SIG-M5 (cell line): ENCODE results near the gene CCDC188.

Experiments
- DNase-seq: peaks from one replicate; lab custom pipeline; 2025; lab: John Stamatoyannopoulos, UW

Gene CCDC188

DNA sequence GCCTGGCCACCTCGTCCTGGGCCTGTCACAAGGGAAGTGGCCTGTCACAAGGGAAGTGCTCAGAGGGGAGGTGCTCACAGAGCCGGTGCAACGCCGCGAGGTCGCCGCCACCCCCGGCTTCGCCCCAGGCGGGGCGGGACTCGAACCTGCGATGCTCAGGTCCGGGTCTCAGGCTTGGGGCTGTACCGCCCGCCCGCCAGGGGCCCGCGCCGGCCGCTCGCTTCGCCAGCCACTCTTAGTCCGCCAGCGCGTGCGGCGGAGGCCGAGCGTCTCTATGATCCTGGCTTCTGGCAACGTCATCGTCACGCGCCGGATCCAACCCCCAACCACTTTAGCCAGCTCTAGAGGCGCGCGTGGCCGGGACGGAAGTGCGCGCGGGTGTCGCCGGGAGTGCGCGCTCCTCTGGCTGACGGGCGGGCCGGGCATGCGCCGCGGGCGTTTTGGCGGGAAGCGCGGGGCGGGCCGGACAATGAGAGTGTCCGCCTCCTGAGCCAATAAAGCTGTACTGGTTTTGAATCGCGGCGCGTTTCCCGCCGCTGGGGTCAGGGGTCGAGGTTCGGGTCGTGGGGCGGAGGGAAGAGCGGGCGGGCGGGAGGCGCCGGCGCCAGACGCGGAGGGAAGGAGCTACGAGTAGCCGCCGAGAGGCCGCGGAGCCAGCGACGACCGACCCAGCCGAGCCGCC is 33.8 kb downstream of the CCDC188 start, which contains the start of gene TRMT2A:
TRMT2A (minus strand) TSS at position 276 of the 682 bp plus-strand sequence. CDS start 320 bp downstream, outside the sequence.
- peak; percentile 68 for DNase-seq

GRCh38 chr22:20116376-20116950 is 34.4 kb downstream of the CCDC188 start:
- no peak for DNase-seq

DNA sequence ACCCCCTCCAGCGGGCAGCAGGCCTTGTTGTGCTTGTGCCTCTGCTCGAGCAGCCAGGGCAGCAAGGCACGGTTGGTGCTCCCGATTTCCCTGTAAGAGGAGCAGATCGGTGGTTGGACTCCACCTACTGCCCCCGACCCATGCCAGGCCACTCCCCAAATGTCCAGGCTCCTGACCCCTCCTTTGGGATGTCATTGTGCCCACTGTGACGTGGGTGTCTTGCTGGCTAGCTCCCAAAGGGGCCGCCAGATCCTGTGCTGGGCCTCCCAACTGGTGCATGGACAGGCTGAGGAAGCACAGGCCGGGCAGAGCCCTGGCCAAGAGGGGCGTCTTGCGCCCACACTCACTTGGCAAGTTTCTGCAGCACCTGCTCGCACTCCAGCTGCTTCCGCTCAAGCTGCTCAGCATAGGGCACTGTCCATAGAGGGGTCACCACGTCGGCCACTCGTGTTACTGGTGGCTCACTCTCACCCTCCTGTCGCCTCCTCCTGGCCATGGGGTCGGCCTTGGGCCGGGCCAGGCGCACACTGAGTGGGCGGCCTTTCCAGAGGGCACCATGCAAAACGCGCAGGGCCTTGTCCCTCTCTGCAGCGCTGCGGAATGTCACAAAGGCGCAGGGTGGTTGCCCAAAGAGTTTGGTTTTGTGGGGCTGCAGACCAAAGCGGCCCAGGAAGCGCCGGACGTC is 35.0 kb downstream of the CCDC188 start, which contains the start of gene RANBP1:
RANBP1 (plus strand) TSS at position 414 of the 685 bp plus-strand sequence; CDS start at position 495, 81 bp downstream.
- DNase-seq: no peak

DNA sequence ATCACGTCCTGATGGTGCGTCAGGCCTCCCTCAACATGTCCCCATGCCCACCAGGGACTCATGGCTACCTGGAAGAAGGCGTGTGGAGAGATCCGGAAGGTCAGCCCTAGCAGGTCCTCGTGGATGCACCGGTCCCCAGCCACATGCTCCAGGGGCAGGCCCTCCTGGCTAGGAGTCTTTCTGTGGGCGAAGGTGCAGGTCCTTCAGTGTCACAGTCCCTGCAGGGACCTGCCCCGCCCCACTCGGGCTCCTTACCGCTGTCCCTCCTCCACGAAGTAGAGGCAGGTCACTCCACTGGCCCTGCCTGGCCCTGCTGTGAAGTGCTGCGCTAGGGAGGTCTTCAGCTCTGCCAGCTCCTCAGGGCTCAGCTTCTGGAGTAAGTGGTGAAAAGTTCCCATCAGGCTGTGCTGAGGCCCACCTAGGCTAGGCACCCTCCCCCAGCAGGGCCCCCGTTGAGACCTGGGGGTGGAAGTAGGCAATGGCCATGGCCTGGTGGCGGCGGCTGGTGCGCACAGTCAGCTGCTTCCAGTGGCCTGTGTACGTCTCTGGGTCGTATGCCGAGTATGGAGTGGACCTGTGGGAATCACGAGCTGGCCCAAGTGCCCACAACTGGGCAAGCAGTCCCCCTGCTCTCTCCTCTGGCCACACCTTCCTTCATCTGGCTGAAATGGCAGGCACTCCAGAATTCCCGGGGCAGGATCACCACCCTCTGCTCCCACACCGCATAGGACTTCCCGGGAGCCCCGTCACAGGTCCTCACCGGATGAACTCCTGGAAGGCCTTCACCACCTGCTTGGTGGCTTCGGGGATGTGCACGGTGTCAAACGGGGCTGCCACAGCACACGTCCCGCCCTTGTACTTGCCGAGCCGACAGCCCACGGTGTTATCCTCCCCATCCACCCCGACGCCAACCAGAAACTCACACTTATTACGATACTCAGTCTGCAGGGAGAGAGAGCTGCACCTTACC is 36.1 kb downstream of the CCDC188 start:
- no peak for DNase-seq

GRCh38 chr22:20113551-20114310 is 37.1 kb downstream of the CCDC188 start:
- DNase-seq: no peak

DNA sequence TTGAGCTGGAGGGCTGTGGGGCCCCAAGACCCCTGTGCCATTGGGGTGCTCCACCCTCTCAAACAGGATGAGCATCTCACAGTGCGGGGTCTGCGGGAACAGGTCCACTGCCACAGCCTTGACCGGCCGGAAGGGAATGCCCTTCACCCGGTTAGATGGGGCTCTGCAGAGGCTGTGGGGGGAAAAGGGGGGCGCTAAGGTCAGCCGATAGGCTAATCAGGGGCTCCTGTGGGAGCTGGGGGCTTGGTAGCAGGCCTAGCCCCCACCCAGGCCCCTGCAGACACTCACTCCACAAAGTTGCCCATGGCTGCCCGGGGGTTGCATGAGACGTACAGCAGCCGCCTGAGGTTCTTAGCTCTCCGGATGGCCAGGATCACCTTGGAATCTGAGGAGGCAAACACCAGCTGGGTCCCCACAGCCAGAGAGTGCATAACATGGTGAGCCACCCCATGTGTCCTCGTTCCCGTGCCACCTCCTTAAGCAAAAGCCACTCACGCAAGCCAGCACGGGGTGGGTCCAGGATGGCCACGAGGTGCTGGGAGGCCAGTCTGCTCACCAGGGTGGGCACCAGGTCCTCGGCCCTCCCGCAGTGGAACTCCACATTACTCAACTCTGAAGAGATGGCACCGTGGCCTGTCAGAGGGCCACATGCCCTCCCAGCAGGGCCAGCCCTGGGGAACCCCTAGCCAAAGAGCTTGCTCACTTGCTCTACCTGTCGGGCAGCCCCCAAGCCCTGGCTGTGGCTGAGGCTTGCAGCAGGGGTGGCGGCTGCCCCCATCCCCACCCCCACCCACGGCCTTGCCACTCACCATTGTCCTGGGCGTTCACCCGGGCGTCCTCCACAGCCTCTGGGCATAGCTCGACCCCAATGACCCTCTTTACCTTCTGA is 38.0 kb downstream of the CCDC188 start:
- no peak for DNase-seq

GRCh38 chr22:20111689-20112622 is 38.9 kb downstream of the CCDC188 start:
- DNase-seq: no peak

DNA sequence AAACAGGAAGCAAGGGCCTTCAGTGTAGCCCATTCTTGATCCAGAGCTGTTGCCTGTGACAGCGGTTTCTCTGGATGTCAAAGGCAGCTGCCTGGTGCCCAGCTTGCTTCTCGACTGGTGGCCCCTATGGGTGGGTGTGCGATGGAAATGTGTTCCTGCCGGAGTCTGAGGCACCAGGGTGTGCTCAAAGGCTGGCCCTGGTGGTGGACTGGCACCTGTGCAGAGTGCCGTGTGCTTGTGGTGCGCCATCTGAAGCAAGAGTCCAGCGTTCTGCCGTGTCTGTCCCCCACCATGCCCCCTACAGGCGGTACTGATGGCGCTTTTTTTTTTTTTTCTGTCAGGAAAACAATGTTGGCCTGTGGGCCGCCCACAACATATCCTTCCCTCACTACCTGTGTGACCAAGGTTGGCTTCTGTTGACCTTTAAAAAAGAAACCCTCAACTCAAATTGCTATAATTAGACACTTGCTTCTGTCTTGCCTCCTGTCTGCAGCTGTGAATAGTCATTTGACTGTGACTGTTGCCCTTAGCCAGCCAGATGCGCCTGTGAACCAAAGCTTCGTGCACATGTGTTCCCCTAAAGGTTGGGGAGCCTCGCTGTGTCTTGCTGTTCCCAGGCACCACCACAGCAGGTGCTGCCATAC is 39.7 kb downstream of the CCDC188 start:
- DNase-seq: no peak

GRCh38 chr22:20110359-20110985 is 40.4 kb downstream of the CCDC188 start:
- no peak for DNase-seq

DNA sequence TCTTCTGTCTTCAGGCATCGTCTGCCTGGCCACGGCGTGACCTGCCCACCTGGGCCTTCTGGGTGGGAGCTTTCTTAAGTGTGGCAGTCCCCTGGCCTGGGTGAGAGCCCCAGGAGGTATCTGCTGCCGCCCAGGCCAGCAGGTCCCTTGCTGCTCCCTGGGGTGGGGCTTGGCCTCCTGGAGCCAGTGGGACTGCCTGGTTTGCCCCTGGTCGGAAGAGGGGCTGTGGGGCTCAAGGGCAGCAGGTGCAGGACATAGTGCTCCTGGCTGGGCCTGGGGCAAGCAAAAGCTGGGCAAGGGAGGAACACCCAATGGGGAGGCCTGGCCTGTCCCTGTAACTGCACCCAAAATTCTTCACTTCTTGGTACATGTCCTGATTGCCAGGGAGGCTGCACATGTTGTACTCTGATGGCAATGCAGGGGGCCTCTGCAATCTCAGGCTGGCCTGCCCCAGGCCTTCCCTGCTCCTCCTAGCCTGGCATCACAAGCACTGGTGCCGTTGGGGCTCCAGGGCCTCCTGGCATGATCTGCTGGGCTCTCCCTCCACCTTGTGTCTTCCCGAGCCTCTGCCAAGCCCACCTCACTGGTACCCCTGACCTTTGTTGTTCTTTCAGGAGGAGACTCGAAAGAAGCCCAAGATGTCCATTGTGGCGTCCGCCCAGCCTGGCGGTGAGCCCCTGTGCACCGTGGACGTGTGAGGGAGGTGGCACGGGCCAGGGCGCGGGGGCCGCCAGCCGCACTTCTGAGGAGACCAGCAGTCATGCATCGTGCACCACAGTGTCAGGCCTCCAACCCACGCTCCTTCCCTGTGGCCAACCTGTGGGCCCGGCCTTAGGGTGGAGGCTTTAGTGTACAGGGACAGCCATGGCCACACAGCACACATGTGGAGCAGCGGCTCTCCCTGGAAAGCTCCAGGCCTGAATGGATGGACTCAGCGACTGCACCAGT is 41.2 kb downstream of the CCDC188 start:
- DNase-seq: no peak

- no peak for DNase-seq
Measured at GRCh38 chr22:20108757-20109230, 42.1 kb downstream of the CCDC188 start.

DNA sequence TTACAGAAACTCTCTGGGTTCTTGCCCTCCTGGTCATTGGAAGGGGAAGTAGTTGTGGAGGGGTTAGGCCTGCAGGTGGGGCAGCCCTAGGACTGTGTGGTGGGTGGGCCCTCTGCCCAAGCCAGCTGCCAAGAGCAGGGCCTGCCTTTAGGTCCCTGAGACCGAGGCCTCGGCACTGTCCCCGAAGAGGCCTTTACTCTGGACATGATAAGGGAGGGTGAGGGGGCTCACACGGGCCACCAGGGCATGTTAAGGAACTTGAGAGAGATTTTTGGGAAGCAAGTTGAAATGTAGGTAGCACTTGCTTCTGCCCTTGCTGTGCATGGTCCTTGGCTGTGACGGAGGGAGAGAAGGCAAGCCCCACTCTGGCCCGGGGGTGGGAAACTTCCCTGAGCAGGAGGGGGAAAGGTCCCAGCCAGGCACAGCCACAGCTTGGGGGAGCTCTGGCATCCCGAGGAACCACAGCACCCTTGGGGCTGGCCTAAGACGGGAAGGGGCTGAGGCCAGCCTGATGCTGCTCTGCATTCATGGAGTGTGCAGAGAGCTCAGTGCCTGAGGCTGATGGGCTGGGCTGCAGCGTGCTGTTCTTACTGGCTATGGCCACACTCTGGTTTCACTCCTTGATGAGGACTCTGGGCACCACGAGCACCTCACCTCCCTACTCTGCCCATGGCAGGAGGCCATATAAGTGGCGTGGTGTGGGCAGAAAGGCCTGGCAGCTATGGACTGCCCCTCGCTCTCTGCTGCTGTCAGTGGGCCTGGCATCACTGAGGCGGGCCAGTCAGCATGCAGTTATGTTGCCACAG is 42.7 kb downstream of the CCDC188 start:
- no peak for DNase-seq

DNA sequence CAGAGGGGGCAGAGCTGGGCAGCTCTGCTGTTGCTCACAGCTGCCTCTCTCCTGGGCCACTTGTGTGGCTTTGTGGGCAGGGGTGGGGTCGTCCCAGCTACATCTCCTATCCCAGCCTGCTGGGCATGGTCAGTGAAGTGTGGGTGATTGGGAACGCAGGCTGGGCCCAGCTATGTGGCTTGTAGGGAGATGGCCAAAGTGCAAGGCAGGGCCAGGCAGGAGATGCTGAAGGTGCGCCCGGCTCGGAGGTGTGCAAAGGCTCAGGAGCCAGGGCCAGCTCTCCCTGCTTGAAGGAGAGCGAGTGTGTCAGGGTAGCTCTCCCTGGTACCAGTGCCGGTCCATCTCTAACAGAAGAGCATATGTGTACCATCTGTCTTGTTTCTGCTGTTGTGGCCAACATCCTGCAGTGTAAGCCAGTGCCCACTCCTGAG is 43.4 kb downstream of the CCDC188 start:
- no peak for DNase-seq

DNA sequence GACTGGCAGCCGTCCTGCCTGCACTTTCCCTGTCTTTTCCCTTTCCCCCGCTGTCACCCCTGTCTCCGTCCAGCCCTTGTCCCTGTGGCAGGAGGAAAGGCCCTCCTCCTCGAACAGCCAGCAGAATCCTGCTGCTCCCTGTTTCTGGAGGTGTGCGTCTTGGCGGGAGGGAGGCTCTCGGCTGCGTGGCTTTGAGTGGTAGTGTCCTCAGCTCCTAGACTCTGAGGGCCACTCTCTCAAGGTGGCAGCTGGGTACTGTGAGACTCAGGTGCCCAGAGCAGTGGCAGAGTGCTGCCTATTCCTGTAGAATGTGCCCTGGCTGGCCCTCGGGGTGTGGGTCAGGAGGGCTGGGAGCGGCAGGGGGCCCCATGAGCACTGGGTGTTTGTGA is 44.0 kb downstream of the CCDC188 start:
- no peak for DNase-seq

DNA sequence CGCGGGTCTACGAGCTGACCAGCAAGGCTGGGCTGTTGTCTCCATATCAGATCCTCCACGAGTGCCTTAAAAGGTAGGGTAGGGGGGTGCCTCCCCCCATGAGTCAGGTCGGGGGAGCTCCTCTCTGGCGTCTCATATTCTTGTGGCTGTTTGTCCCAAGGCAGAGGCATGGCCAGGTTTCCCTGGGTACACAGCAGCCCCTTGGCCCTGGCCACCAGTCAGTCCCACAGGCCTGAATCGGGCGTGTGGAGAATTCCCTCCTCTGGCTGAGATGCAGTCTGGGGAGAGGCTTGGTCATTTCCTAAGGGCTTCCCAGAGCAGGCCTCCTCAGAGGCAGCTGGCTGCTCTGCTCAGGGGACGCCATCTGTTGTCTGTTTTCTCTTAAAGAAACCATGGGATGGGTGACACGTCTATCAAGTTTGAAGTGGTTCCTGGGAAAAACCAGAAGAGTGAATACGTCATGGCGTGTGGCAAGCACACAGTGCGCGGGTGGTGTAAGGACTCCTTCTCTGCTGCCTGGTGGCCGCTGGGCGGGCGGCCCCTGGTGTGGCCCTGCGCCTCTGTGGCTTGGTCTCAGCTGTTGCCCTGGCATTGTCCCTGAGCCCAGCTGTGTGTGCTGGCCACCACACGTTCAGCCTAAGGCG is 44.5 kb downstream of the CCDC188 start:
- no peak for DNase-seq
